Esophagus muscularis mucosa (tissue), 4 donors: ENCODE data around the gene TMEM14C.

Source experiments
- EP300 ChIP-seq: sonication (generic); formaldehyde crosslinking; IDR thresholded peaks from one replicate; pipeline ENCODE4 v1.6.1; 2017; ENCODE audit warnings: antibody characterized with exemption
- POLR2A ChIP-seq: fragments of 450-650 bp; IDR thresholded peaks from one replicate; pipeline ENCODE4 v1.6.1; 2017; ENCODE audit warnings: antibody characterized with exemption, moderate library complexity, mild to moderate bottlenecking, low read depth
- POLR2AphosphoS5 ChIP-seq, 2 donors: sonication (generic); formaldehyde crosslinking; IDR thresholded peaks; one replicate each; pipeline ENCODE4 v1.6.1; 2017; ENCODE audit warnings: antibody characterized with exemption in 2 of 2
- TF ChIP-seq, protein P1 (sequence below), 3 experiments: fragments of 200-600 bp in 2 of 3; fragments of 450-650 bp in 1 of 3; sonication (generic) in 2 of 3; IDR thresholded peaks; one replicate each; pipeline ENCODE4 v1.5.1; 2017 to 2019; ENCODE audit warnings: antibody characterized with exemption in 3 of 3, mild to moderate bottlenecking in 2 of 3, moderate library complexity in 1 of 3

DNA sequence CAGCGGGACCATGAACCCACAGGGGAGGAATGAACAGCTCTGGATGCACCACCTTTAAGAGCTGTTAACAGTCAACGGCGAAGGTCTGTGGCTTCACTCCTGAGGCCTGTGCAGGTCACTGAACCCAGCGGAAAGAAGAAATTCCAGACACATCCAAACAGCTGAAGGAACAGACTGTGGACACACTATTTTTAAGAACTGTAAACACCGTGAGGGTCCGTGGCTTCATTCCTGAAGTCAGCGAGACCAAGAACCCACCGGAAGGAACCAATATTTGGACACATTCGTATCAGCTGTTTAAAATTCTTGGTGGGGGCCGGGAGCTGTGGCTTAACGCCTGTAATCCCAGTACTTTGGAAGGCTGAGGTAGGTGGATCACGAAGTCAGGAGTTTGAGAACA lies 19.4 kb downstream of the TMEM14C start:
- TF ChIP-seq POLR2A = no peak
- TF ChIP-seq POLR2AphosphoS5 (IDR thresholded peaks at IDR 0.05) = no peak
- TF ChIP-seq, protein P1, sequence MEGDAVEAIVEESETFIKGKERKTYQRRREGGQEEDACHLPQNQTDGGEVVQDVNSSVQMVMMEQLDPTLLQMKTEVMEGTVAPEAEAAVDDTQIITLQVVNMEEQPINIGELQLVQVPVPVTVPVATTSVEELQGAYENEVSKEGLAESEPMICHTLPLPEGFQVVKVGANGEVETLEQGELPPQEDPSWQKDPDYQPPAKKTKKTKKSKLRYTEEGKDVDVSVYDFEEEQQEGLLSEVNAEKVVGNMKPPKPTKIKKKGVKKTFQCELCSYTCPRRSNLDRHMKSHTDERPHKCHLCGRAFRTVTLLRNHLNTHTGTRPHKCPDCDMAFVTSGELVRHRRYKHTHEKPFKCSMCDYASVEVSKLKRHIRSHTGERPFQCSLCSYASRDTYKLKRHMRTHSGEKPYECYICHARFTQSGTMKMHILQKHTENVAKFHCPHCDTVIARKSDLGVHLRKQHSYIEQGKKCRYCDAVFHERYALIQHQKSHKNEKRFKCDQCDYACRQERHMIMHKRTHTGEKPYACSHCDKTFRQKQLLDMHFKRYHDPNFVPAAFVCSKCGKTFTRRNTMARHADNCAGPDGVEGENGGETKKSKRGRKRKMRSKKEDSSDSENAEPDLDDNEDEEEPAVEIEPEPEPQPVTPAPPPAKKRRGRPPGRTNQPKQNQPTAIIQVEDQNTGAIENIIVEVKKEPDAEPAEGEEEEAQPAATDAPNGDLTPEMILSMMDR (IDR thresholded peaks at IDR 0.05) = no peak
- no peak for TF ChIP-seq EP300
